GM19328 (cell line): ENCODE measurements around the gene ENDOU.

ENCODE experiments used
- ATAC-seq: cut with Tn5 transposase; IDR thresholded peaks from one replicate; pipeline ENCODE4 v1.9.1; 2021; ENCODE audit warnings: mild to moderate bottlenecking, moderate library complexity; ENCODE audit not compliant: unreplicated experiment

ENDOU gene

DNA sequence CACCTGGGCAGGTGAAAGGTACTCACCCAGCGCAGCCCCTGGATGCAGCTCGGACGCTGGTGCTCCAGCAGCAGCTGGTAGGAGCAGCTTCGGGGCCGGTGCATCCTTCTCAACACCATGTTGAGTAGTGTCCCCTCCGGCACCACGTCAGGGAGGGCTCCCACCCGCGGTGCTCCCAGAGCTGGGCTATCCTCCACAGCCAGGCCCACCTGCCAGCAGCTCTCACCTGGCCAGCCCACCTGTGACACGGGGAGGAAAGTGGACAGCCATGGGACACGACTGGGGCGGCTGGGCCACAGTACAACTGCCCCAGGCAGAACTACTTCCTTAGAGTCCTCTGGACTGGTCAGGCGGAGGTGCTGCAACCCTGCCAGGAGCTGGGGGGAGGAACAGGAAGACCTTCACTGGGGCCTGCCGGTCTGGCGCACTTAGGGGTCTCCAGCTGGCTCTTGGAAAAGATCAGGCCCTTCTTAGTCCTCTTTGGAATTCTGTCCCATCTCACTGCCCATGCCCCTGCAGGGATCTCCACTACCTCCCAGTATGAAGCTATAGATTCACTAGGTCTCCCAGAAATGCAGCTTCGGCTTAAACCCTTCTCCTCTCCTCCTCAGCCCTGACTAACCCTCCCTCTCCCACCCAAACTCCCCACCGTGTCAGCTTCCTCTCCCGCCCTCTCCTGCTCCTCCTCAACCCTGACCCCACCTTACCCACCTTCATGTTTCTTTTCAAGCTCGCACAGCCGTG is 32.7 kb upstream of the ENDOU start:
- ATAC-seq, result no peak

DNA sequence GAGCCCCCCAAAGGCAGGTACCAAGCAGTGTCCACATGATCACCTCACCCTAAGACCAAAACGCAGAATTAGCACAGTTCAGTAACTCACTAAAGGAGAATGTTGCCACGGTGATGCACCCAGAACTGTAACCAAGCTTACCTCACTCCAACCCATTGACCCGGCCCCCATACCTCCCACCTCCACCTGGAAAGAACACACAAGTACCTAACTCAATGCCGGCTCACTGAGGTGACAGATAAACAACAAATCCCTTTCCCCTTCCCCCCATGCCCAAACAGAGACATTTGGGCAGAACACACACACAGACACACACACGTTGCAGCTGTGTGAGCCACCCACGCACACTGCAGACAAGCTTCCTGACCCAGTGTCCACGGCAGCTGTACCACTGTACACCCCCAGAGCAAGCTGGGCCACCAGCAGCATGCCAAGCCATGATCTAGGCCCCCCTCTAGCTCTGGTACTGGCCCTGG is 32.1 kb upstream of the ENDOU start:
- no peak for ATAC-seq

DNA sequence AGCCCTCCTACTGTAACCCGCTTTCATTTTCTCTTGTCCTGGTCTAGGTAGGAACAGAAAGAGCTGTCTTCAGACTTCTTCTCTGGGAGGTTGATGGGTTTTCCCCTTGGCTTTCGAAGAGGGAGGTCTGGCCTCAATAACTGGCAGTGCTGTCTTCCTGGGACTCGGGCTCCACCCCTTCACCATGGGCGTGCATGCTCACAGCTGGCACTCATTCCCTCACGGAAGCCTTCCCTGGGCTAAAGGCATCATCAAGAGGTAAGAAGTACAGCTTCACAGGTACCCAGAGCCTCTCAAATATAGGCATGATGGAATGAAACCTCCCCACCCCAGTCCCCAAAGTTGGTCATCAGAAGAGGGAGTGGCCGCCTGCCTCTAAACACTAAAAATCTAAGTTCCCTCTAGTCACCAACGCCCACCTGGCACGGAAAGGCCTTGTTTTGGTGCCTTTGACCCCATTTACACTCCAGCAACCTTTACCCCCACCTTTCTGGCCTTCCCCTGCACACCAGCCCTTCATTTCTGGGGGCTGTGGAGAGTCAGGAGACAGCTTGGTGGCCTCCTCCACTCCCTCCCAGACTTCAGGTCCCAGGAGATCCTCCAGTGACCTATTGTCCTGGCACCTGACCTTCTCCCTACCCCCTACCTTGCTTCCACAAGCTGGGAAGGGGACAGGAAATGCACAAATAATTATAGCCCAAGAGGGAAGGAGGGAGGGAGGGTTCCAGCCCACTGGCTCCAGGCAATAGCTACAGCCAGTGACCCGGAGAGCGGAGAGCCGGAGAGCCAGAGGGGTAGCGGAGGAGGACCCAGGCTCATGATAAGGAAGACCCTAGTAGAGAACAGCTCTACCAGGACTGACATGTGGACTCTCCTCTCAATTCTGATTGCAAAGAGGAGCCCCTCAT is 30.6 kb upstream of the ENDOU start:
- ATAC-seq, result peak; percentile 50

DNA sequence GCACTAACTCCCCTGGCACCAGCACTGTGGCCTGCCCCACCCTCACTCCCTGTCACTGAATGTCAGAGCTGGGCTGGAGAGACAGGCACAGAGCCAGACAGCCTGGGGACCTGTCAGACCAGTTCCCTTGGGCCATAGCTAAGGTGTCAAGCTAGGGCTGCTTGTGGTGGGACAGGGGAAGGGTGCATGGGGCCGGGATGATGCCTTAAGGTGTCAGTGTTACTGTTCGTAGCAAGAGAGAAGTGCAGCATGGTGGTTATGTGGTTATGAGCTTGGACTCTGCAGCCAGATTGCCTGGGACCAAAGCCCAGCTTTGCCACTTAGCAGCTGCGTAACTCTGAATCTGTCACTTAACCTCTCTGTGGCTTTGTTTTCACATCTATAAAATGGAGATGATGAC is 29.6 kb upstream of the ENDOU start:
- ATAC-seq, result no peak

DNA sequence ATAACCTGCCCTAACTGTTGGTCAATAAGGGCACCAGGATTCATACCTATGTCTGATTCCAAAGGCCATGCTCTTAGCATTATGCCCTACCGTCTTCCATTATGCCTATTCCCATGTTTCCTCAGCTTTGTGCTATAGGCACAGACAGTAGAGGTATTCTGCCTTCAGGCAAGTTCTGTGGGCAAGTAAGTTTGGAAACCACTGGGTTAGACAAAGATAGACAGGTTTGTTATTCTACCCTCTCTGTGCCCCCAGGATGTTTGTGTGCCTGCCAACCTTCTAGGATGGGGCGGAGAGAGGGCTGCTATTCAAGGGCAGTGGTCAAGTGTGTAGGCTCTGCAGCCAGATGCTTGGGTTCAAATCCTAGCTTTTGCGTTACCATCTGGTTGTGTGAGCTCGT is 28.8 kb upstream of the ENDOU start:
- no peak for ATAC-seq

DNA sequence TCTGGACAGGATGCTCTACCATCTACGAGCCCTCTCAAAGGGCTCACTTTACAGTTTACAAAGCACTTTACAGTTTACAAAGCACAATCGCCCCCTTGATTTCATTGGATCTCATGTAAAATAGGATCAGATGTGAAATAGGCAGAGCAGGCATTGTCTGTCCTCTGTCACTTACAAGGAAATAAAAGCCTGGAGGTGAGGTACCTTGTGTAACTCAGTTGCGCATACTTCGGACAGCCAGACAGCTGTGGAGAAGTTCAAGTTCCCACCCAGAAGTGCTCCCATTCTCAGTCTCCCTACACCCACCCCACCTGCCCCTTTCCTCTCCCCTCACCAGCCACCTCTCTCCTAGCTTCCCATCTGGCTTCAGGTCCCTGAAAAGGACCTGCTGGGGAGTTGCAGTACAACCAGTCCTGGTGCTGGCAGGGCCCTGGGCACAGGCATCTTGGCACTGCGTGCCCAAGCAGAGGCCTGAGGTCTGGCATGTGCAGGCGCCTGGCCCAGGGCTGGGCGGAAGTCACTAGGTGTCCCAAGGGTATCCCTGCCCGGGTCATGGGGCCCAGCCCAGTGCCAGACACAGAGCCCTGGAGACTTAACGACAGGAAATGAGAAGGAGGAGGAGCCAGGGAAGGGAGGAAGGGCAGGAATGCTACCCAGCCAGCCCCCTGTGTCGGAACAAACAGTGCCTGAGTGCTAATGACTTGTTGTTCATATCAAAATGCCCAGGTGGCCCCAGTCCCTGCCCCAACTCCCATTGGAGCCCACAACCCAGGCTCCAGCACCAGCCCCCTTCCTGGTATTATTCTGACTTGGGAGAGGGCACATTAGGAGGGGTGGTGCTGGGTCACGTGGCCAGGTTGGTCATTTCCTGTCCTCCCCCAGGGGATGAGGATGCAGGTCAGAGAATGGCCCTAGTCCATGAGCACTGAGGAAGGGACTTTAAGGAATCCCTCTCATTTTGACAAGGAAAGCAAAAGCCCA is 28.0 kb upstream of the ENDOU start:
- no peak for ATAC-seq

DNA sequence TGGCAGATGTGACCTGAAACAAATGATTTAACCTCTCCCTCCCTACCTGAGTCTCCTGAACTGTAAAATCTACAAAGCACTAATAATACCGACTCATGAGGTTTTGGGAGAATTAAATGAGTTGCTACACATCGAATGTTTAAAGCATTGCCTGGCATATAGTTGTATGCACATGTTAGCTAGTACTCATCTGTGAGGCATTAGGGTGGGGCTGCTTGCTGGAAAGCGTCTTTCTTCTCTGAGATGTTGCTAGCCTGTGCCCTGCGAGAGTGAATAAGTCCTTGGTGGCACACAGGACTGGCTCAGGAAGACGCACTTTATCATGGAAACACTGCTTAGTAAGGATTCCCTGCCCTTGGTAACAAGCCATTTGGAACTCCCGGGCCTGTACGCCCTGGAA is 27.3 kb upstream of the ENDOU start:
- ATAC-seq, result no peak

DNA sequence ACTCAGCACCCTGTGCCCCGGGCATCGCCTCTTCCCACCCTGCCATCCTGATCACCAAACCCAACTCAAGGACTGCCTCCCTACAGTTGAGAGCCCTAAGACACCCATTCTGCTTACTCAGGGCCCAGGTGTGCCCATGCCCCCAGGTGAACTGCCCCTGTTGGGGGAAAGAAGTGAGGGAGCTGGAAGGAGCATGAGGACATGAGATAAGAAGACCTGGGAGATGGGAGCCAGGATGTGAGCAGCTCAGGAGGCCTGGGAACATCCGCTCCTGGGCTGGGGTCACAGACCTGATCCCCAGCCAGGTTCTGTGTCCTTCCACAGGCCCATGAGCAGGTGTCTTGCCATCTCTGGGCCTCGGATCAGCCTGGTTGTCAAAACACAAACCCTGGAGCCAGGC is 26.8 kb upstream of the ENDOU start:
- no peak for ATAC-seq

DNA sequence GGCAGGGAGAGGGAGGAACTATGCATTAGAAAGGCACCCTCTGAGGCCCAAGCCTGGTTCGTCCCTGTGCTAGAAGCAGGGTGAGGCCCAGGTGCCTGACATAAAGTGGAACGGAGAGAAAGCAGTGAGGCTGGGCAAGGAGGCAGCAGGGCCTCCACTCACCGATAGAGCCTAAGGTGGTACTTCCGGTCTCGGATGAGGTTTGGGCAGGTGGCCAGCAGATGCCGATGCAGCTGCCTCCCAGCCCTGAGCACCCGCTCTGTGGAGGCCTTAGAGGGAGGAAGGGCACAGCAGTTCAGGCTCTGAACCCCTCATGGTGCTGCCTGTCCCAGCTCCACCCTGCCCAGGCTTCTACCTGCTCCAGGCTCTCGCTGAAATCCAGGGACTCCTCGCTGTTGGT is 26.3 kb upstream of the ENDOU start:
- ATAC-seq, result no peak

DNA sequence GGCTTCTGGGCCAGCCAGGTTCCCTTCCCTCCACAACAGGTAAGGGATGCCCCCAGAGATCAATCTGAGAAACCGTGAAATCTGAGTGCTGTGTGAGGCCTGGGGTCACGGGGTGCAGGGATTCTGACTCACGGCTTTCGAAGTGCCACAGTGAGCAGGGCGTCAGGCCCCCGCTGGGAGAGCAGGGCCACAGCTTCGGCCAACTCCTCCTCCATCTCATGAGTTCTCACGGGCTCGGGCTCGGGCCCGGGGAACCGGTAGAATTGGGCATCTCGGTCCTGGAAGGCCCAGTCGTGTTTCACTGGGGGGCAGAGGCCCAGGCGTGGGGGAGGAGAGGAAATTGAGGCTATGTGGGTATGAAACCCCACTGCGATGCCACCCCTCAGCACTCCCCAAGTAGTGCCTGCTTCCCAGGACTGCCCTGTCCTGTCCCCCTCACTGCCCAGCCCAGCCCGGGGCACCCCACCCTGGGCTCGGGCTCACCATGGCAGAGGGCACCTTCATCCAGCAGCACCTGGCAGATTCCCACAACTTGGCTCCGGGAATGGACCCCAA is 25.7 kb upstream of the ENDOU start:
- ATAC-seq, result no peak

DNA sequence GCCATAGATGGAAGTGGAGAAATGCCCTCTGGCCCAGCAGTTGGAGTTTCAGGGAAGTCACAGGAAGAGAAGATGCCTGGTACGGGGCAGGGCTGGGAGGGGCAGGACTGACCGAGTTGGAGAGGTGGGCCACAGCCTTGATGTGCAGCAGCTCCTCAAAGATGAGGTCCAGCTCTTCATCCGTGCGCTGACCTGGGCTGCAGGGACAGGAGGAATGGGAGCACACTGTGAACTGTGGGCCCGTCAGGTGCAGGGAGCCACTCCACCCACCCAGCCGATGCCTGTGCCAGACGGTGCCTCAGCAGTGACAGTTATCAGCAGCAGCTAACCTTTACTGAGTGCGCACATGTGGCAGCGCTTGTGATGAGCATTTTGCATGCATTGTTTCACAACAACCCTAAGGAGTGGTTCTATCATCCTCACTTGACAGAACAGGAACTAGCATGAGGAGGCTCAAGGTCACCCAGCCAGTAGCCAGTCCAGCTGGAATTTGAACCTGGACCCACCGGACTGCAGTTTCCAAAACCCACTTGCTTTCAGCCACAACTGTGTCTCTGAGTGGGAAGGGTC is 25.0 kb upstream of the ENDOU start:
- ATAC-seq, result no peak

DNA sequence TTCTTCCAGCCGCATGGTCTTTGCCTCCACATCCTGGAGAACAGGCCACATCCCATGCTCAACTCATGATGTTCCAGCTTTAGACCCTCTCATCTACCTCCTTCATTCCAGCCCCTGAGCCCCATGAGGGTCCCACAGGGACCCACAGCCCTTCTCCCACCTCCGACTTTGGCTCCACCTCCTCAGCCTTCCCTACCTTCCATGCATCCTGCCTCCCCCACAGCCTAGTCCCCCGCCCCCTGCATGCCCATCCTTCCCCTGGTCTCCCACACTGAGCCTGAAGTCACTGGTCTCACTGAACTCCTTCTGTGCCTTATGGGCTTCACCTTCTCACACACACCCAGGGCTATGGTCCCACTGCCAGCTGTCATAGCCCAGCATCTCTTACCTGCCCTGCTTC is 23.6 kb upstream of the ENDOU start:
- no peak for ATAC-seq

DNA sequence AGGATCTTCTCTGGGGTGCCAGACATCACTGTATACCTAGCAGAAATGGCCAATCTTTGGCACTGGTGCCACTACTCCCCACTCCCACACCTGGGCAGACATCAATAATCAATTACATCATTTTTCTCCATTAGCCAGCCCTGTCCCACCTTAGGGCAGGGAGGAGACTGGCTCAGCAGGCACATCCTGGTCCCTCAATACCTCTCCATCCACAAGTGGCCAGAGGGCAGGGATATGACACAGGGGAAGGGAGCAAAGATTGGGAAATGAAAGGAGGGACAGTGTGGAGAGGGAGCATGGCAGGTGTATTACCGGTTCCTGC is 23.2 kb upstream of the ENDOU start:
- no peak for ATAC-seq

DNA sequence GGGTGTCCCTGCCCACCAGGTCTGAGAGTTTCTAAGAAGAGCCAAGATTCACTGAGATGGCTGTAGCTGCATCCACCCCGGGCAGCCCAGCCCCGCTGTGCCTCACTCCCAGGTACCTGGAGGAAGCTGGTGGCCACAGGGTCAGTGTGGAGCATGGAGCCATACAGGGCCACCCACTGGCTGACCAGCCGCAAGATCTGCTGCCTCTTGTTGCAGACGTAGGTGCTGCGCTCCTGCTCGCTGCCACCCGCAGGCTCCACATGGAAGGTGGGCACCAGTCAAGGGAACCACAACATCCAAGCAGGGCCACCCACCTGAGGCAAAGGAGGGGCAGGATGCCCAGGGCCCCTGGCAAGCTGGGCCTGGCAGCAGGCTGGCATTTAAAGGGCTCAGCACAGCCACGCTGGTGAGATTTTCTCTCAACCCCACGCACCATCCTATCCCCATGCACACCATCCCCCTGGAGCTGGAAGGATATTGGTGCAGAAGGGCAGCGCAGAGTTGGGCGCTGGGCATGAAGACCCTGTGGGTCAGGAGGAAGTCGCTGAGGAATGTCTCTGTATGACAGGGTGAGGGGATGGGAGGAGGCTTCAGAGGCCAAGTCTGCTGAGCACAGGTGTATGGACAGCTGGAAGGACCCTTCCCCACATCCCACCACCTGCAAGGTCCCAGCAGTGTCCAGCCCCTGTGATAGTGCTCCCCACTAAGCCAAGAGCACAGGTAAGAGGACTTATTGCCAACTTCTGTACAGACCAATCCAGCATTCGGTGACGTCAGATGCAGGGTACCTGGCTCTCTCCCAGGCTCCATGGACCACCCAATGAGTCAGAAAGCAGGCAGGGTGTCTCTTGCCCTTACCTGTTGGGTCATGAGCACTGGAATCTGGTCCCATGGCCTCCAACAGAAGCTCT is 22.6 kb upstream of the ENDOU start:
- no peak for ATAC-seq

DNA sequence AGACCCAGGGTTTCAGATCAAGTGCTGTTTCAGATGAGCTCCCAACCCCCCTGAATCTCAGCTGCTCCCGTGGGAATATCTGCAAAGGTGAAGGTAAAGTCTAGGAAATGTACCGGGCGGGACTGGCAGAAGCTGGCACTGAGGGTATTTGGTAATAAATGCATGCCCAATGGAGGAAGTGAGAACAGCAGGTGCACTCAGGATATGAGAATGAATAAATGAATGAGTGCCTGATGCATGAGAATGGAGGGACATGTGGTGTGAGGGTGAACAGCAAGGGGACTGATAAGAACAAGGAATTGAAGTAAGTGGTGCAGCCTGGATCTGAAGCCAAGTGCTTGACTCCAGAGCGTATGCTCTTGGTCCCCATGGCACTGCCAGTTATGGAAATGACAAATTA is 21.8 kb upstream of the ENDOU start:
- ATAC-seq, result no peak

DNA sequence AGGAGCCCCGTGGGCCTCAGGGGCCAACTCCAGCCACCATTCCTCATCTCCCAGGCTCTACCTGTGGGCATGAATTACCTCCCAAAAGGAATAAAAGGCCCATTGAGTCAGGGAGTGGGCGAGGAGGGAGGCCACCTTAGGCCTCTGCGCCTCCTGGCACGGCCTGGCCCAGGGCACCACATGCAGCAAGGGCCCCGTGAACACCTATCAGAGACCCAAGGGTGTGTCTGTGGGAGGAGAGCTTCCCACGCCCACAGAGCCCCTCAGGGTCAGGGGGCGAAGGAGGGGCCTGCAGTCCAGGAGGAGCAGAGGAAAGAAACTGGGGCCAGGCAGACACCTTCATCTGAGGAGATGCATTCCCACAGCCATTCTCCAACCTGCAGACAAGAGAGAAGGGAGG is 21.2 kb upstream of the ENDOU start:
- no peak for ATAC-seq

DNA sequence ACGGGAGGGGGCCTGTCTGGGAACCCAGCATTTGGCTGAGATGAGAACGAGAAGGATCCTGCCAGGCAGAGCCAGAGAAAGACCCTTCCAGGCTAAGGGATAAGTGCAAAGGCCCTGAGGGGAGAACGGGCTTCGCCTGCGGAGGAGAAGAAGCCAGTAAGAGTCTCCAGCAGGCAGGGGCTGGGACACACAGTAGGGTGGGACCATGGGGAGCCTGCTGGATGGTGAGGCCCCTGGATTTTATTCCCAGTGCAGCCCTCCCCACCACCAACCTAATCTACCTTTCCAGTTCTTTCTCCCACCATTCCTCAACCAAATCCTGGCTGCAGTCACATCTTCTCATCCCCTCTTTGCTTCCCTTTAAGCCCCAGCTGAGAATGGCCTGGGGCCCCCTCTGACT is 20.8 kb upstream of the ENDOU start:
- ATAC-seq, result no peak

DNA sequence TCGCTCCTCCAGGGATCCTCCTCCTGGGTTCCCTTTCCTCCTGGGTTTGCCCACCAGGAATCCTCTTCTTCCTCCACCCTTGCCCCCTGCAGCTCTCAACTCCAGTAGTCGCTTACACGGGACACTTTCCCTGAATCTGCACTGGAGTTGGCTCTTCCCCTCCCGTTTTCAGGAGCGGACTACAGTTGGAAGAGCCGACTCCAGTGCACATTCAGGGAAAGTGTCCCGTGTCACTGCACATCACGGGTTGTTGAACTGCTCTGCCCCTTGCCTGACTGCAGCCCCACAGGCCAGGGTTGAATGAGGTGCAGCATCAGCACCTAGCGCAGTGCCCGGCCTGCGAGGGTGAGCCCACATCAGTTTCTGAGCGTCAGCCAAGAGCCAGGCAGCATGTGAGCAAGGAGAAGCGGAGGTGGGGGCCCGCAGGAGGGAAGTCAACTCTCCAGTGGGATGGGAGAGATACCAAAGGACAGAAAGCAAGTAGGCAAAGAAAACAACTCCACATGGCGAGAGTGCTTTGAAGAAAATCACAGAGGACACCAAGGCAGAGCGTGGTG is 20.3 kb upstream of the ENDOU start:
- ATAC-seq, result no peak

DNA sequence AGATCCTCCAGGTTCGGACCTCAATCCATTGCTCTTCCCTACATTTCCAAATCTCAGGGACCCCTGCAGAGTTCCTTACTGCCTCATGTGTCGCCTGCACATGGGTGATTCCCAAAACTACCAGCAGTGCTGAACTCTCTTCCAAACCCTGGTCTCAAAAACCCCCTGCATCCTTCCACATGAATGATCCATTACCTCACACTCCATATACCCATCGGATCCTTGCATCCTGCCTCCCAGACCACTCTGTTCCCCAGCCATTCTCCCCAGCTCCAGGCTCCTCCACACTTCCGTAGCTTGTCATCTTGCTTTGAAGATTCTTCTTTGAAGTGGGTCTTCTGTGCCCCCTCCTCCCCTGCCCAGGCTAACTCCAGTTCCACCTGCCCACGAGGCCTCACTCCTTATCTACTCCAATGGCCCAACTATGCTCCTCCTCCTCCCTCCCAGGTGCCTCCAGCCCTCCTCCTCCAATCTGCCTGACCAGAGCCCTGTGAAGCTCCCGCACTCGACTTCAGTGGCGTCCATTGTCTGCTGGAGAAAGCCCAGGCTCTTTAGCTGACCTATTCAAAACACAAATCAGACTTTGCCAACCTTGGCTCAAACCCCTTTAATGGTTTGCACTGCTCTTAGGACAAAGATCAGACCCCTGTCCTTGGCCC is 19.6 kb upstream of the ENDOU start:
- ATAC-seq, result no peak
